HL-60 (cell line): Measurements from ENCODE around the gene TENT4B.

ENCODE experiments used
- DNase-seq, 2 experiments: peaks; one replicate each; pipeline ENCODE4 v3.0.0-alpha.2; 2010 to 2020; ENCODE audit warnings: low read depth in 1 of 2, low spot score in 1 of 2
- H3K27ac ChIP-seq: fragments of 250-450 bp; sonication (Bioruptor Pico); replicated peaks from 2 replicates; pipeline ENCODE4 v1.5.1; 2020; ENCODE audit warnings: mild to moderate bottlenecking, moderate library complexity
- H3K27me3 ChIP-seq: fragments of 250-450 bp; sonication (Bioruptor Pico); 2 replicates; pipeline ENCODE4 v1.5.1; 2021; ENCODE audit warnings: mild to moderate bottlenecking, moderate library complexity; ENCODE audit not compliant: insufficient read depth, poor library complexity, severe bottlenecking
- H3K4me3 ChIP-seq: replicated peaks from 2 replicates; pipeline ENCODE4 v1.5.1; 2011; ENCODE audit warnings: mild to moderate bottlenecking, control low read depth, low read length; ENCODE audit not compliant: insufficient read depth
- CTCF ChIP-seq: IDR thresholded peaks from one replicate; pipeline ENCODE4 v1.5.1; 2011; ENCODE audit warnings: low read length, control low read depth, inconsistent platforms; ENCODE audit not compliant: insufficient read depth
- GABPA ChIP-seq: IDR thresholded peaks from 2 replicates; pipeline ENCODE4 v1.6.1; 2012; ENCODE audit warnings: low read depth
- POLR2AphosphoS5 ChIP-seq: IDR thresholded peaks from 2 replicates; pipeline ENCODE4 v1.6.1; 2012; ENCODE audit warnings: low read depth
- REST ChIP-seq: IDR thresholded peaks from 2 replicates; pipeline ENCODE4 v1.6.1; 2012; ENCODE audit warnings: low read depth; ENCODE audit not compliant: insufficient replicate concordance
- SPI1 ChIP-seq: IDR thresholded peaks from 2 replicates; pipeline ENCODE4 v1.6.1; 2012; ENCODE audit warnings: low read depth, mild to moderate bottlenecking, borderline replicate concordance

Gene TENT4B

GRCh38 chr16:50136399-50136798 lies 16.7 kb upstream of the TENT4B start:
- TF ChIP-seq SPI1 (no peak), GABPA (no peak), CTCF (no peak), POLR2AphosphoS5 (no peak), REST (no peak)
- DNase-seq: no peak

GRCh38 chr16:50137268-50137667 lies 15.8 kb upstream of the TENT4B start:
- no peak for TF ChIP-seq GABPA
- no peak for TF ChIP-seq SPI1
- TF ChIP-seq POLR2AphosphoS5: no peak
- no peak for TF ChIP-seq REST
- TF ChIP-seq CTCF: no peak
- Histone ChIP-seq H3K4me3 (no peak overlapping the region), H3K27ac (no peak overlapping the region), H3K27me3 (no peaks in the 10 kb centered on the region)
- DNase-seq: no peak

More at GRCh38 chr16:50136399-50136798, 16.7 kb upstream of the TENT4B start:
- Histone ChIP-seq H3K27ac (no peak overlapping the region), H3K27me3 (no peaks in the 10 kb centered on the region), H3K4me3 (no peak overlapping the region)

- no peak for DNase-seq
- TF ChIP-seq GABPA (no peak), CTCF (no peak), POLR2AphosphoS5 (no peak), SPI1 (no peak), REST (no peak)
- Histone ChIP-seq H3K27ac (no peak overlapping the region), H3K27me3 (no peaks in the 10 kb centered on the region), H3K4me3 (no peak overlapping the region)
Measured at GRCh38 chr16:50139580-50139979, 13.5 kb upstream of the TENT4B start.
